ENCODE results near the gene AKAP9.
"Not testable (repeated sequence)": the region's sequence is repeated elsewhere in the genome, so short reads cannot be mapped to it uniquely, and the experiment has no call there.

AKAP9 gene

DNA sequence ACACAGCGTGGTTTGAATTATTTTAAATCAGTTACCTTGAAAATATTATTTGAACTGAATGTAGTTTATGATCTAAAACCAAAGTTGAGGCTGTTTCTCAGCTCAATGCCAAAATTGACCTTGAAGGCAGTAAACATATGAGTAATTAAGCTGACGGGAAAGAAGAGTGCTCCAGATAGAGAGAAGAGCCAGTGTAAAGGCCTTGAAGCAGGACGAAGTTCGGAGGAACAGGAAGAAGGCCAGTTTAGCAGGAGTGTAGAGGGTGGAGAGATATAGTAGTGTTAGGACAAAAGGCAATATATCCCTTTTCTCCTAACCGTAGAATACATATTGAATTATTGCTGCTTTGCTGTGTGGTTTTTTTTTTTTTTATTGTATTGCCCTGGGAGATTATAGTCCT lies 130.4 kb downstream of the AKAP9 start:
- no peak for DNase-seq

DNA sequence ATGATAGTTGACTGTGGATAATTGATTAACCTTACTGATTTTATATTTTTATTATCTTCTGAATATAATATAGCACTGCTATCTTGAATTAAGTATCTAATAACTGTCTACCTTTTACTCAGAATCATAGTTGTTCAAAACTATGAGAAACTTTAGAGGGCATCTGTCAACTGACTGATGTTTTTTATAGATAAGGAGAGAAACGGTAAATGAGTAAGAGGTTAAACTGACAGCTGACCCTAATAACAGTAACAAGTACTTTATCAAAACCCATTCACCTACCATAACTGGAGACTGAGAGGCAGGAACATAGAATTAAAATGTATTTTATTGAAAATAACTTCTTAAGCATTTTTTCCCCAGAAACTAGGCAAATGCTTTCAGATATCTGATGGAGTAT lies 131.5 kb downstream of the AKAP9 start:
- DNase-seq: no peak

DNA sequence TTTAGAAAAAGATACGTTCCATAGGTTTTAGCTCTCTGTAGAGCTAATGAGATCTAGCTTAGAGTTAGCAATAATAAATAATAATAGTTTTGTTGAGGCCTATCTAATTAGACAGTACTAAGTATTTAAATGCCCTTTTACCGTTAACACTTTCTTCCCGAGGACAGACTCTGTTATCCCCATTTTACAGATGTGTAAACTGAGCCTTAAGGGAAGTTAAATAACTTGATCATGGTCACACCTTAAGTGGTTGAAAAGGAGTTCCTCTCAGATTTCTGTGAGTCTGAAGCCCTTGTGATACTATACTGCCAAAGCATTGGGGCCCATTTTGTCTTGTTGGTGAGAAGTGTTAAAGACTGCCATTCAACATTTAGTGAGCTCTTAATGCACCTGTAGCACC lies 132.0 kb downstream of the AKAP9 start:
- DNase-seq: no peak

DNA sequence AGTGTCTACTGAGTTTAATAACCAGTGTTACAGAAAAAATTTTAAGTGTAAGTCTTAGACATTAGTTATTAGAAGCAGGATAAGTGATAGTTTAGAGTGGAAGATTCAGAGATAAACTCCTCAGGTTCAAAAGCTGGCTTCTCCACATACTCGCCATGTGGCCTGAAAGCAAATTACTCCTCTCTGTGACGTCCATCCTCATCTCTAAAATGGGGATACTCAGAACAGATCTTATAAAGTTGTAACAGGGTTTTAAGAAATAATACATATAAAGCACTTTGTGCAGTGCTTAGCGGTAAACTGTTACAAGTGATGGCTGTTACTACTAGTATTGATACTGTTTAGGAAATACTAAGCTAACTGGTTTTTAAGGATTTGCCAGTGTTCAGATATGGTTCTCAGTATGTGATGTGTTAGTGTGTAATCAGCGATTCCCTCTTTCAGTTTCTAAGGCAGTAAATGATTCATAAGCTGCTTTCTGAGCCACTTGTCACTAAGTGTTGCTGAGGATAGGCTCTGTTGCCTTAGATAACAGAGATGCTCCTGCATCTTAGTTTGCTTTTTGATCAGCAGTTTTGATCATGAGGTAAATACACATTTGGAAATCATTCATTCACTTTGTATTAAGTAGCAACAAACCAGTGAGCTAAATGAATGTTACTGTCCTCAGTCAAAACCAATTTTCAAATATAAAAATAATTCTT lies 134.9 kb downstream of the AKAP9 start:
- no peak for DNase-seq

DNA sequence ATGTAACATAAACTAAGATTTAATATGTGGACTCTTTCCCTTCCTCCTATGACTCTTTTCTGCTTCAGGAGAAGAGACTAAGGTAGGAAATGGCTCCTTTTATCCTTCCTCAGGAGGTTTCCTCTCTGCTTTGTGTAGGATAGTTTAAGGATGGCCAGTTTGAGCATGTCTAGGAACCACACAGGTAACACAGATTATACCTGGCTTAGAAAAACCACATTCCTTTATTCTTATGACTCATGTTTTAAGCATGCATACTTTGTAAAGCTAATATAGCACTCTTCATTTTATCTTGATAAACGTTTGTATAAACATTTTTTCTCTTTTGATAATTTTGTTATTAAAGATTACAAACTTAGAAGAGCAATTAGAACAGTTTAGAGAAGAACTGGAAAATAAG lies 135.8 kb downstream of the AKAP9 start:
- no peak for DNase-seq

DNA sequence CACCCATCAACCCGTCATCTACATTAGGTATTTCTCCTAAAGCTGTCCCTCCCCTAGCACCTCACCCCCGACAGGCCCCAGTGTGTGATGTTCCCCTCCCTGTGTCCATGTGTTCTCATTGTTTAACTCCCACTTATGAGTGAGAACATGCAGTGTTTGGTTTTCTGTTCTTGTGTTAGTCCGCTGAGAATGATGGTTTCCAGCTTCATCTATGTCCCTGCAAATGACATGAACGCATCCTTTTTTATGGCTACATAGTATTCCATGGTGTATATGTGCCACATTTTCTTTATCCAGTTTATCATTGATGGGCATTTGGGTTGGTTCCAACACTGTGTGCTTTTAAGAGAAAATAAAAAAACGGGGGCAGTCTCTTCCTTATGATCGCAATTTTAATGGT lies 143.3 kb downstream of the AKAP9 start:
- not testable (repeated sequence) for DNase-seq

DNA sequence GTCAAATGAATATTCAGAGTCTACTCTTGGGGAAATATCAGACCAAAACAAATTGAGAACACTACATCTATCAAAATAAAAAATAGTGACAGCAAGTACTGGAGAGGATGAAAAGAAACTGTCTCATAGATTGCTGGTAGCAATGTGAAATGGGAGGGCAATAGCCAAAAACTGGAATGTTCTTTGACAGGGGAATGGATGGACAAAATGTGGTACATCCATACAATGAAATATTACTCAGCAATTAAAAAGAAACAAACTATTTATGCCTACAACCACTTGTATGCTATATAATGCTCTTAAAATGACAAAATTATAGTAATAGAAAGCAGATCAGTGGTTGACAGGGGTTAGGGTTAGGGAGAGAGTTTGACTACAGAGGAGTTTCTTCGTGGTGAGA lies 147.6 kb downstream of the AKAP9 start:
- no peak for DNase-seq

DNA sequence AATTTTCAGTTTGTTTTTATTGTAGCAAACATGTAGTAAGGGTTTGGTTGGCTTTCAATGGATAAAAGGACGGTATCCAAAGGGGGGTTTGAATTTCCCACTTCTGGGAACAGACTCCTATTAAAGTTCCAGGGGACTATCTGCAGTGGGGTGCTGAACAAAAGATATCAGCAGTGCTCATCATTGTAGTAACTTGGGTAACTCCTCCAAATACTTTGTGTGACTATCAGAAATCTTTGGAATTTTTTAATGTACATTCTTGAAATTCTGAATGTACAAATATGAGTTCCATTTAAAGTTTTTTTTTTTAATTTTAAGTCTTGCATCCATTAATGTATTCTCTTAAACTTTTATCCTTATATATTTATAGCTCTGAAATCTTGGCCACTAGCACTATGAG lies 151.5 kb downstream of the AKAP9 start:
- no peak for DNase-seq

DNA sequence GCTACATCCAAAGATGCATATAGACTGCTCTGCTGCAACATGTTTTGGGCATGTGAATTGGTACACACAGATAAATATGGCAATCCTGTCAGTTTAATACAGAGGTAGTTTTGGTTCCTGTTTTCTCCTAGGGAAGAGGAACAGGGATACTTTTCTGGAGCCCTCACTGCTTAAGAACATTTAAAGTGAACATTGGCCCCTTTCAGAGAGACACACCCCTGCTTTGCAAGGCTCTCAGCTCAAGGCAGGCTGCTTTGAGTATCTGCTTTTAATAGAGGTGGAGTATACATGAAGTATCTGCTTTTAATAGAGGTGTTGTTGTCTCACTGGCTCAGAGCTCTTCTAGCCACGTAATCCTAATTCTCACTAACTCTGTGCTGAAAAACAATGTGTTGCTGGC lies 154.7 kb downstream of the AKAP9 start:
- DNase-seq: no peak

DNA sequence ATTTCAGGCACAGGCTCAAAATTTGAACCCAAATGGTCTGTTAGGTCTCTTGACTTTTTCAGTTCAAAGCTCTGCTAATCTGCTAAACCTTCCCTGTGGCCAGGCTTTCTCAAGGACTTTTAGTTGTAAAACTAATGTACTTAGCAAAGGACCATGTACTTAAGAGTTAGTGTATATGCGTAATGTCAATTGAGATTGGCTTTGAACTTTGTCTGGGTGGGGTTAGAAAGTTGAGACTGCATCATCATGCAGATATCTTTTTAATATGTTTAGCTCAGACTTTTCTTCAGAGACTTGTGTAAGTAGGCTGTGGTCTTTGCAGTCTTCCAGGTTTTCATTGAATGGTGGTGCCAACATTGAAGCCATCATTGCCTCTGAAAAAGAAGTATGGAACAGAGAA lies 159.9 kb downstream of the AKAP9 start:
- no peak for DNase-seq

DNA sequence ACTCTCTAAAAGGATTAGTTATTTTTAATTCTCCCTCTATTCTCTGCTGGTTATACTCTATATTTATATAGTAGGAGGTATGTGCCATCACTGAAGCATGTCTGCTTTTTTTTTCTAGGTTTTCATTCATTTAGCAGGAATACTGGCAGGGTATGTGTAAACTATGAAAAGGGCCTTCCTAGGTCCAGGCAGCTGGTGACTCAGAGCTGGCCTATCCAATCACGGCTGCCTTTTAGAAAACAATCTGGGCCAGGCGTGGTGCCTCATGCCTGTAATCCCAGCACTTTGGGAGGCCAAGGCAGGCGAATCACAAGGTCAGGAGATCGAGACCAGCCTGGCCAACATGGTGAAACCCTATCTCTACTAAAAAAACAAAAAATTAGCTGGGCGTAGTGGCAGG lies 162.2 kb downstream of the AKAP9 start:
- DNase-seq: not testable (repeated sequence)

DNA sequence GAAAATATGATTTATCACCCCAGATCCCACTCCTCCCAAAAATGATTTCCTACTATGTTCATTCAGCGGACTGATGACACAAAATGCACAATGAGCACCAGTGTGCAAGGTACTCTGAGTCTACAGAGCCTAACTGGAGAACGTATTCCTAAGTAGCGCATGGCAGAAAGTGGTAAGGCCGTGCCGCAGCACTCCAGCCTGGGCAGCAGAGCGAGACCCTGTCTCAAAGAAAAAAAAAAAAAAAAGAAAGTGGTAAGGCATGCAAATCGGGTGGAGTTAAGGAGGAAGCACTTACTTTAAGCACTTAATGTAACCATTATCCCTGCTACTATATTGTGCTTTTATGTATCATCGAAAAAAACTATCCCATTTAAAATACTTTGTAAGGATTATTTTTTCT lies 168.2 kb downstream of the AKAP9 start:
- no peak for DNase-seq

DNA sequence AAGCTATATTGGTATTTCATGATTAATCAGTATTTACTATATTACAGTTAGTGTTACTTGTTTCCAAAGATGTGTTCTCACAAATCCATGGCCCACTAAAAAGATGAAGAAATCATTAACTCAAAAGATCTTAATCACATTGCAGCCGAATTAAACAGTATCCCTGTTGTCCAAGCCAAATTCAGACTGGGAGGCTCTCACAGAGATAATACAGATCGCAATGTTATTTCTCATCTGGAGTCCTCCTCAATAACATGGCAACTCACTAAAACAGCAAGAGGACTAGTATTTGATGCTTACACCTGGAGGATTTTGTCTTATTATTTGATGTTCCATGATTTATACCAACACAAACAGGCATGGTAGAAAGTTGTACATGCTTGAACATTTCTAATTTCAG lies 170.2 kb downstream of the AKAP9 start:
- no peak for DNase-seq

DNA sequence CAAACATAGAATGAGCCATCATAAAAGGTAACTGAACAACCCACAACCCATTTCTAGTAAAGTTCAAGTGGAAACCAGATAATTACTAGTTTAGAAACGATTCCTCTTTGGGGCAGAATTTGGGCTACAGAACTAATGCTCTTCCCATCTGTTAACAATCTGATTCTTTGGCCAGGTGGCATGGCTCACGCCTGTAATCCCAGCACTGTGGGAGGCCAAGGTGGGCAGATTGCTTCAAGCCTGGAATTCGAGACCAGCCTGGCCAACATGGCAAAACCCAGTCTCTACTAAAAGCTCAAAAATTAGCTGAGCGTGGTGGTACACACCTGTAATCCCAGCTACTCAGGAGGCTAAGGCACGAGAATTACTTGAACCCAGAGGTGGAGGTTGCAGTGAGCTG lies 175.2 kb downstream of the AKAP9 start:
- DNase-seq: peak in 1 of 14 donors; percentile 62

DNA sequence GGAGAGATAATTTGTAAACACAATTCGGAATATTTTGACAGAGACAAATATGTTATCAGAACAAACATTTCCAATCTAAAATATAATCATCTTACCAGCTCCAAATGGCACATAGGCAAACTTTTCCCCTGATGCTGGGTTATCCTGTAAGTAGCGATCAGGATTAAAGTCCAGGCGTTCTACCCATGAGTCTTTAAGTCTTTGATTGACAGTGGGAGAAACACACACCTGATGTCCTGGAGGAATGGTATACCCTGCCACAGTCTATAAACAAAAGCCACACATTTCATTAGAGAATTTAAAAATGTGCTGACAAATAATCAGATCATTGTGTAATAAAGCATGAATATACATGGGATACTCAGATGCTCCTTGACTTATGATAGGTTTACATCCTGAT lies 176.3 kb downstream of the AKAP9 start:
- DNase-seq: no peak

DNA sequence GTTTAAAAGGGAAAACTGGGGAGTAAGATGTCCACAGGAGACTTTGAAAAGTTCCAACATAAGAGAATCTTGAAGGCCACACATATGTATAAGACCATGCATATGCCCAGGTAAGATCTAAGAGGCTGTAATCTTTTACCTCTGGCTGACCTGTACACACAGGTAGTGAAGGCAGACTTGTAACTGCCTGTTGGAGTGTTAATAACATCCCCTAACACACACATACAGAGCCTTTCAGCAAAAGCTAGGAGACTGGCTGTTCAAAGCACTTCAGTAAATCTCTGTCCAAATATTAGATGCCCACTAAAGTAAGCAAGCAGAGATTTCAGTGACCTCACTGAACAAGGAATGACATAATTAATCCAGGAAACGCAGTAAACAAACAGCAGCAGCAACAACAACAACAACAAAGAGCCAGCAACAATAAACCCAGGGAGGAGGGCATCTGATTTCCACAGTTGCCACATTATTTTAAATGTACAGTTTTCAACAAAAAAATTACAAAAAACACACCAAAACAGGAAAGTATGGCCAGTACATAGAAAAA lies 178.6 kb downstream of the AKAP9 start:
- no peak for DNase-seq

DNA sequence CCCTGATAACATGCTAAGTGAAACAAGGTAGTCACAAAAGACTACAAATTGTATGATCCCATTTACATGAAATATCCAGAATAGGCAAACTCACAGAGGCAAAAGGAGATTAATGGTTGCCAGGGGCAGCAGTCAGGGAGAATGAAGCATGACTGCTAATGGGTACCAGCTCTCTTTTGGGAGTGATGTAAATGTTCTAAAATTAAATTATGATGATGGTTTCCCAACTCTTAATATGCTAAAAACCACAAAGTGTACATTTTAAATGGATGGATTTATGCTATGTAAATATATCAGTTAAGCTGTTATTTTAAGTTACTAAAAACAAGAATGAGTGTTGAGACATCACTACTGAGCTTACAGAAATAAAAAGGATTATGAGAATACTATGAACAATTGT lies 181.0 kb downstream of the AKAP9 start:
- DNase-seq: no peak

DNA sequence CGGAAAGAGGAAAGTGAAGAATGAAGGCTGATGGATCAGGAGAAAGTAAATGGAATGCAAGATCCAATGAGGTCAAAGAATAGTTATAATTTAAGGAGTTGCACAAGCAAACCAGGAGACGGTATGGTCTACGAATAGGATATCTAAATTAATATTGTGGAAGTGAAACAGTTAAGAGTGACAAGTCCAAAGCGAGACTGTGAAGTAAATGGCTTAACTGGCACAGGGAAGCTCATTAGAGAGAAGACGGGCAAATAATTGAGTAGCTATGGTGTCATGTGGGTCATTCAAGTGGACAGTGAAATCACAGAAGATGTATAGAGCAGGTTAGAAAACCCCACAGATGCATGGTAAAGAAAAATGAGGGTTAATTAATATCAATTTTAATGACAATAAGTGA lies 190.4 kb downstream of the AKAP9 start:
- DNase-seq: no peak

DNA sequence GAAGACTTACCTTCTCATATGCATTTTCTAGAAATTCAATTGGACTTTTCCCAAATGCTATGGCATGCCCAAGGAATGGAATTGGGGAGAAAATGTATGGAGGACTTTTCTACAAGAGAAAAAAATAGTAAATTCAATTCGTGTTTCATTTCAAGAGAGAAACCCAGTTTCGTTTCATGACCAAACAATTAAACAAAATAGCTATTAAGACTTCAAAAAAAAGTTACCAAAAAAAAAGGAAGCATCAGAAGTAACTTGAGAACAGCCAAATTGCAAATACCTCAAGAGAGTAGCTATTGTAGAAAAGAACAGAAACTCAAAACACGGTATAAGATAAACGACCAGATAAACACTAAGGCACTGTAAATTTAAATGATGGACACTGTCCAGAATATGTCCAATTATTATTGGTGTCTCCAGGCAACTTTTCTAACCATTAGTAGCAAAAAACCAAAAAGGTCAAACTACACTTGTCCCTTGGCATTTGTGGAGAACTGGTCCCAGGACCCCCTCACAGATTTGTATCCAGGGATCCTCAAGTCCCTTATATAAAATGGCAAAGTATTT lies 191.2 kb downstream of the AKAP9 start:
- DNase-seq: no peak

DNA sequence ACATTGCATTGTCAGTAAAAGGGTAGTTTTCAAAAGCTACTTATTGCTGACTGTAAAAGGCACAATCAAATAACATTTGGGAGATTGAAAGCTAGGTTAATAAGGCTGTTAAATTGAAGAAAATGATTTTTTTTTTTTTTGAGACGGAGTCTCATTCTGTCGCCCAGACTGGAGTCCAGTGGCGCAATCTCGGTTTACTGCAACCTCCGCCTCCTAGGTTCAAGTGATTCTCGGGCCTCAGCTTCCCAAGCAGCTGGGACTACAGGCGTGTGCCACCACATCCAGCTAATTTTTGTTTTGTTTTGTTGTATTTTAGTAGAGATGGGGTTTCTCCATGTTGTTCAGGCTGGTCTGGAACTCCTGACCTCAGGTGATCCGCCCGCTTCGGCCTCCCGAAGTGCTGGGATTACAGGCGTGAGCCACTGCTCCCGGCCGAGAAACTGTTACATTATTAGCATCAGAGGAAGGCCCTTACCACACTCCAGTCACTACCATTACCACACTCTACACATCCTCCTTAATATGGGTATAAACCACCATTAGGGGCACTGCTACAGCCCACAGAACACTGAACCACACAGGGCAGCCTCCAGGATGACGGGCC lies 192.6 kb downstream of the AKAP9 start:
- no peak for DNase-seq

DNA sequence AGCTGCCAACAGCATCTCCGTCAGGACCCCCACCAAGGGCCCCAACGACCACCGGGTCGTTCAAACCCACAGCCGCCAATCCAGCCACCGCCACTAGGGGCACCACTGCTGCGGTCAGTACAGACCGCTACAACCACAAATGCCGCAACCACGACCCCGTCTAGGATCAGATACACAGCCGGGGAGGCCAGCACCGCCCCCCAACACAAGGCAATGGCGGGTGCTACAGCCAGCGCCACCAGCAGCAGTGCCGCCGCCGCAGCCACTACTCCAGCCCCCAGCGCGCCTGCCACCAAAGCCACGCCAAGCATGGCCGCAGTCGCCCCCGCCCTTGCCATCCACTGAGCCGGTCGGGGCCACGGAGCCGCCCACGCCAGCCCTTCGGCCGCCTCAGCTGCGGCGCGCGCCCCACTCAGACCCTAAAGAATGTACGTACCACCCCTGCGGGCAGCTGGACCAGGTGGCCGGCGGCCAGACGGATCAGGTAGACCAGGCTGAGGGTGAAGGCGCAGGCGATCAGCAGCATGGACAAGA lies 193.1 kb downstream of the AKAP9 start:
- DNase-seq: peak in 13 of 14 donors; percentile 46 to 84 (median 73)

DNA sequence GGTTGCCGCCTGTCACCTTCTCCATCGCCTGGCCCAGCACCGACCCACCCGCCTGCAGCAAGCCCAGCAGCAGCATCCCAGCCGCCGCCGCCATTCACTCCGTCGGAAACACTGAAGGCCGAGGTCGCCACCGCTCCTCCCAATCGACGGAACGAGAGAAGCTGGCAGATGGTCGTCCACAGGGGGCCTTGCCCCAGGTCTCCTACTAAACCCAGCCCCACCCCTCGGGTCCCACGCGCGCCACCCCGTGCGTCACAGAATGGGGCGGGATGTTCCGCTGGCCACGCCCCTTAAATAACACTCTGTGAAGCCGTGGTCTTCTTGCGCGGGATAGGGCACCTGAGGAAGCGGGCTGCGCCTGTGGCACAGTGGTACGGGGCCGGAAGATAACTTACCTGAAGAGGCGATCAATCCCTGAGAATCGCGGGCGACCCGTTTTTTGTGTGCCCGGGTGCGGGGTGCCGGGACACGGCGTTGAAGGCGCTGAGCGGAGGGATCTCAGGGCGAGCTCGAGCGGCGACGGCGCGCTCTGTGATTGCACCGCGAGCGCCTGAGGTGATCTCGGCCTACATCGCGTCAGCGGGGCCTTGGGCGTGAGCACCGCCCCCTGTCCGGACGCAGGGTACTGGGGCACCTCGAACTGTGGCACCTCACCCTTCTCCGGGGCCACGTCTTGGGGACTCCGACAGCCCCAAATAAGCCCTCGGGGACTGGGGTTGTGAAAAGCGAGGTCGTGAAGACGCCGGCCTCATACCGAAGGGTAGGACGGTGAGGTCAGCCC lies 193.8 kb downstream of the AKAP9 start, which contains the start of gene CYP51A1:
TSS of gene CYP51A1 (minus strand) at position 207 of the 781 bp plus-strand sequence. CDS start at position 94, 113 bp downstream.
- peak; percentile 80 to 99 (median 94) for DNase-seq
